Fibroblast of skin of right quadriceps (primary cell): ENCODE data around the gene FBXL22.
A peak's percentile ranks its signal among the peaks of the same experiment; 100 is the strongest.

Experiments used
- DNase-seq: peaks from one replicate; pipeline ENCODE4 v3.0.0-alpha.2; 2013

FBXL22 gene

DNA sequence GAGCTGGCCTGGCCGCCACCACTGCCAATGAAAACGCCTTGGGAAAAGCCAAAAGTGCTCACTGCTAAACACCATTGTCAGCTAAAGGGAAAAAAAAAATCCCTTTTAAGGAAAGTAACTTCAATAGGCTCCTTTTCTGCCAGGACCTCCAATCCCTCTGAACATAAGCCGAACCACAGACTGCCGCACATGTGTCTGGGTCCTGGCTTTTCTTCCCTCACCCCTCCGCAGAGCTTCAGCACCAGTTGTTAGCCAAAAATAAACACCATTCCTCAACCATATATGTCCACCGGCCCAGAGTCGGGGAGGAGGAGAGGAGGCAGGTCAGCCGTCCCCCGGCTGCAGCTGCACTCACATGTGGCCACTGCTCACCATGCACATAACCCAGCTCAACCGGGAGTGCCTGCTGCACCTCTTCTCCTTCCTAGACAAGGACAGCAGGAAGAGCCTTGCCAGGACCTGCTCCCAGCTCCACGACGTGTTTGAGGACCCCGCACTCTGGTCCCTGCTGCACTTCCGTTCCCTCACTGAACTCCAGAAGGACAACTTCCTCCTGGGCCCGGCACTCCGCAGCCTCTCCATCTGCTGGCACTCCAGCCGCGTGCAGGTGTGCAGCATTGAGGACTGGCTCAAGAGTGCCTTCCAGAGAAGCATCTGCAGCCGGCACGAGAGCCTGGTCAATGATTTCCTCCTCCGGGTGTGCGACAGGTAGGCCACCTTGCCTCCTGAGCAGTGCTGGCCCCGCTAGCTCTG lies at the start of gene FBXL22:
Gene FBXL22, plus strand, starts transcription at position 350 of the 753 bp plus-strand sequence. Its CDS starts 6 bp downstream, at position 356.
- DNase-seq, result peak; percentile 42

GRCh38 chr15:63551400-63551799 lies 45.8 kb upstream of the FBXL22 start:
- DNase-seq, result peak; percentile 35

GRCh38 chr15:63553388-63553791 lies 43.8 kb upstream of the FBXL22 start:
- peak; percentile 97 for DNase-seq

DNA sequence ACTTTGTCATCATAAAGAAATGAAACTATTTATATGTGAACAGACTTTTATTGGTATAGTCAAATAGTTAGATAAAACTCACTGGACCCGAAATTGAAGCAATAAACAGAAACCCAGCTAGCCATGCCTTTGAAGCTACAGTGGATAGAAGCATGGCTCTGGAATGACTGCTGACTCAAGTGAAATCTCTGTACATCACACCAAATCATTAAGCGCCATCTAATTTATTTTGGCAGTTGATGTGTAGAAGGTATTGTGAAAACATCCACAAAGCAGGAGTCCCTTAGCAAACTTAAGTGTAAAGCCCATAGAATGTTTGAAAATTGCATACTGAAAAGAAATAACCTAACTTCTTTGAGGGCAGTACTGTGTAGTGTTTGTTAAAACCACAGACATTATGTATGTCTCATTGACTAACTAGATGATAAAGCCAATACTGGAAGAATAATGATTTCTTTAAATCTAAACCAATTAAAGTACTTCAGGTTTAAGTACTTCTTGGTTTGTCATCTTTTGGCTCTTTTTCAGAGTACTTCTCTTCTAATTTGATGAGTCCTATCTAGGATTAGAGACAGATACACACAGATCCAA lies 42.8 kb upstream of the FBXL22 start:
- DNase-seq, result peak; percentile 24

DNA sequence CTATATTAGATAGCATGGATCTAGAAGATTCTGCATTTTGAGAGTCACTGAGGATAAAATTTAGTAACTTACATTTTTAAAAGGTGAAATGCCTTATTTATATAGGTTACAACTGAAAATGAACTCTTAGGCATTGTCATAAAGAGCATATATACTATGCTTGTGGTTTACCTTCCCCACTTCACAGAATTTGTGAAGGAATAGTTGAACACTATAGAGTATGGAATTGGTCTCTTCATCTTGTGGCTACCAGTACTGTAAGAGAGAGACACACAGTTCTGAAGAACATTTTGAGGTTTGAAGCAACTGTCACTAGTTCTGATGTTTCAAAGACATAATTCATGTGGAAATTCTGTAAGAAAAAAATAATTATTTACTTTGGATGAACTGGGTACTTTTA lies 41.7 kb upstream of the FBXL22 start:
- no peak for DNase-seq

- DNase-seq, result no peak
These were observed 40.9 kb upstream of the FBXL22 start for GRCh38 chr15:63556246-63556645.

- no peak for DNase-seq
These were observed 40.5 kb upstream of the FBXL22 start for GRCh38 chr15:63556736-63557135.

GRCh38 chr15:63559753-63560152 lies 37.4 kb upstream of the FBXL22 start:
- no peak for DNase-seq

DNA sequence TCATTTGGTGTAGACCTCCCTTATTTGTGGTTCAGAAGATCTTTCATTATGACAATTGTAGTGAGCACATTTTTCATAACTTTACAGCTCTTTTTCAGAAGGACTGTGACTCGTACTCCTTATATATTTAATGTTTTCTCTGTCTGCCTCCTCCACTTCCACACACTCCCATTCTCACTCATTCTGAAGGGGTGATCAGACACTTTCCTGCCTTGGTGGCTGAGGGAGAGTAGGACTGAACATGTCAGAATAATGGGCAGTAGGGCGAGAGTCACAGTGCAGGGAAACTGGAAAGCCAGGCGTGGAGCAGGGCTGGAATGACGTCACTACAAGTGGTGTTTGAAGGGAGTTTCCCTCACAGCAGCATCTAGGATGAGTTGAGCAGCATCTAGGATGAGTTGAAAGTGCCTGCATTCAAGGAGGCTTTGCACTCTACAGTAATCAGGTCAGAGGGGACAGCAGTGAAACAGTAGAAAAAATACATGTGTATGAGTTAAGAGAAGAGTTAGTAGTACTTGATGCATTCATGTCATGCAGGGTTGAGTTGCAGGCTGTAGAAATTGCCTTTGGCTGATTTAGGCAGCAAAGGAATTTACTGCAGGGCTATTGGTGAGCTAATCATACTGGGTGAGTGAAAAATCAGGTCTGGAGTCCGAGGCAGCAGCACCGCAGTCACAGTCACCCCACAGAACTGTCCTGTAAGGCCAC lies 36.3 kb upstream of the FBXL22 start:
- DNase-seq, result no peak

GRCh38 chr15:63564093-63564492 lies 33.1 kb upstream of the FBXL22 start:
- DNase-seq, result no peak

- DNase-seq, result no peak
These were observed 31.5 kb upstream of the FBXL22 start for GRCh38 chr15:63565536-63566186.

DNA sequence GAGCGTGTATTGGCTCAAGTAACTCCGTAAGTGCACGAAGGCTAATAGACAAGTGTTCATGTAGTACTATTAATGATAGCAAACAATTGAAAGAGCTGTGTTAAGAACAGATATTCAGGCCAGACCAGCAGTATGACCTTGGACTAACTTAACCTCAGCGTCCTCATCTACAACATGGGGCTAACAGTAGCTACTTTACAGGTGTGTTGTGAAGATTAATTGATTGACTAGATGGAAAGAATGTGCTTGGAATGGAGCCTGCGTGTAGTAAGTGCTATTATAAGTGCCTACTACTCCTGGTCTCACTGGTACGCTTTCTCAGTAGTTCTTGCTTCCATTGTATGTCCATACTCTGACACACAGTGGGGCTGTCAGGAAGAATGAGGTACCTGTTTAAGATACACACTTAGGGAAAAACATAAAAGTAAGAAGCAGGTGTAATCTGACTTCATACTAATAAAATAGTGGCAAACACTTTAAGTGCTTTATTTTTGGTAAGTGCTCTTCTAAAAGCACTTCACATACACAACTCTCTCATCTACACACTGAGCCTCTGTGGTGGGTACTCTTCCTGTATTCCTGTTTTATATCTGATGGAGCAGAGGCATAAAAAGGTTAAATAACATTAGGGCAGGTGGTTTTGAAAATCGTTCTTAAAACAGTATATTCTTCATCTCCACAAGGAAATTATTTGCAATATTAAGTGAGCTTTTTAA lies 24.3 kb upstream of the FBXL22 start:
- DNase-seq, result no peak

DNA sequence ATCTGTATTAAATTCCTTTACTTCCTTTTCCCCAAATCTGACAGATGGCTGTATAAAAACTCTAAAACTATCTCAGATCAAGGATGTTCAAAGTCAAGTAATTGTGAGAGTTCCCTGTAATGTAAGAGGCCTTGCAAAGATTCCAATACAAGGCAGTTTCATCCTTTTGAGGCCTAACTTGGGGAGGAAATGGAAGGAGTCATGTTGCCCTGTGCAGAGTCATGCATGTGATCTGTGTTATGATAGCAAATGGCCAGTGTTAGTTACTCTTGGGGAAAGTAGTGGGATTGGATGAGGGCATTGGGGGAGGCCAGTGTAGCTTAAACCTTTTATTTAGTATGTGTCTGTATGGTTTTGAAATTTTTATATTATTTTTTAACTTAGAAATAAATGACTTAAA lies 23.7 kb upstream of the FBXL22 start:
- no peak for DNase-seq

- DNase-seq, result no peak
These were observed 21.9 kb upstream of the FBXL22 start for GRCh38 chr15:63575312-63575711.

GRCh38 chr15:63576441-63576840 lies 20.7 kb upstream of the FBXL22 start:
- no peak for DNase-seq

GRCh38 chr15:63582179-63582578 lies 15.0 kb upstream of the FBXL22 start:
- DNase-seq, result no peak

DNA sequence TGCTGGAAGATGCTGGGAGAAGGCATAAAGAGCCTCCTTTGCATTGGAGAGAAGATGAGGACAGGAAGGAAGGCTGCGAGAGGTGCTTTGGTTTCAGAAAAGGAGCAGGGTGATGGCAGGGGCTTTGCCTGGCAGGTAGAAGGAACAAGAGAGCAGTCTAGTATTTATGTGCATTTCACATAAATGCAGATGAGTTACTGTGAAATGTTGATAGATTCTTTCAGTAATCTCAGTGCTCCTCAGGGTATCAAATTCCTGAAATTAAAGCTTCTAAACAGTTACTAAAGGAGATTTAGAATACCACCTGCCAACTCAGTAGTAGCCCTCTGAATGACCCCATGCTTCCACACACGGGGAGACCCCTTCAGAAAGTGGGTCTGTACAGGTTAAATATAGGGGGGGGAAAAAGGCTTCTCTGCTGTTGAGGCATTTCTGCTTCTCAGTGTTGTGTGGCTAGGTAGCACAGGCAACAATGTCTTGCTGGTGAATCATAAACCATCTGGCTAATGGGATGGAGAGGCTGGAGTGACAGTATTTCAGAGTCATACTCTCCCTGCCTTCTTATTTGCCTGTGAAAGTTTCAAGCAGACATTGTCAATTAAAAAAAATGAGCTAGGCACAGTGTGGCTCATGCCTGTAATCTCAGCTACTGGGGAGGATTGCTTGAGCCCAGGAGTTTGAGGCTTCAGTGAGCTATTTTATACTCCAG lies 14.3 kb upstream of the FBXL22 start:
- peak; percentile 83 for DNase-seq

DNA sequence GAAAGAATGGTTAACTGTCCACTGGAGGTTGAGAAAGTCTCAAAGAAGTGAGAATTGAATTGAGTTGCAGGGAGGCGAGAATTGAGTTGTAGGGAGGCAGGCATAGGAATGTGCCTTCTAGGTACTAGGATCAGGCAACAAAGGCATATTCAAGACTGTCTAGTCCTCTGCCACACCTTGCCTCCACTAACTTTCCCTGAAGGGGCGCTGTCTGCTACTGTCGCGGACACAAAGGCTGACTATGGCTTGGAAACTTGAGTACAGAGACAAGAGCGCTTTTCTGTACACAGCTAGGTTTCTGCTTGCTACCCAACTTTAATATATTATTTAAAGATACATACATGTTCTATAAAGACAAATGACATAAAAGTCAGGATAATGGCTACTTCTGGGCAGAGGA lies 10.4 kb upstream of the FBXL22 start:
- no peak for DNase-seq

GRCh38 chr15:63587527-63587926 lies 9.7 kb upstream of the FBXL22 start:
- peak; percentile 49 for DNase-seq

DNA sequence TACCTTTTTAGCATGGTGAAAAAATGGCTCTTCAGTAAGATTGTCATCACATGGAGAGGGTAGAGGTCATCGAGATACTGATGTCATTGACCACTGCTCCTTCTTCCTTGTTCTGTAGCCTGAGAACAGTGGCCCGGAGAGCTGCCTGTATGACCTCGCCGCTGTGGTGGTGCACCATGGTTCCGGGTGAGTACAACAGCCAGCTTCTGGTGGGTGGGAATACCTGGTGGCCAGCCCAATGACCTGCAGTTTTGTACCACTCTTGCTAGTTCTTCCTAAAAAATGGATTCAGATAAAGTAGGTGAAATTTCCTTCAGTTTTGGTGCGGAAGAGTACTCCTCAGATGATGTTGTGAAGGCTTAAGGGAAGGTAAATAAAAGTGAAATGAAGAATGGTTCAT lies 8.4 kb upstream of the FBXL22 start:
- DNase-seq, result no peak

DNA sequence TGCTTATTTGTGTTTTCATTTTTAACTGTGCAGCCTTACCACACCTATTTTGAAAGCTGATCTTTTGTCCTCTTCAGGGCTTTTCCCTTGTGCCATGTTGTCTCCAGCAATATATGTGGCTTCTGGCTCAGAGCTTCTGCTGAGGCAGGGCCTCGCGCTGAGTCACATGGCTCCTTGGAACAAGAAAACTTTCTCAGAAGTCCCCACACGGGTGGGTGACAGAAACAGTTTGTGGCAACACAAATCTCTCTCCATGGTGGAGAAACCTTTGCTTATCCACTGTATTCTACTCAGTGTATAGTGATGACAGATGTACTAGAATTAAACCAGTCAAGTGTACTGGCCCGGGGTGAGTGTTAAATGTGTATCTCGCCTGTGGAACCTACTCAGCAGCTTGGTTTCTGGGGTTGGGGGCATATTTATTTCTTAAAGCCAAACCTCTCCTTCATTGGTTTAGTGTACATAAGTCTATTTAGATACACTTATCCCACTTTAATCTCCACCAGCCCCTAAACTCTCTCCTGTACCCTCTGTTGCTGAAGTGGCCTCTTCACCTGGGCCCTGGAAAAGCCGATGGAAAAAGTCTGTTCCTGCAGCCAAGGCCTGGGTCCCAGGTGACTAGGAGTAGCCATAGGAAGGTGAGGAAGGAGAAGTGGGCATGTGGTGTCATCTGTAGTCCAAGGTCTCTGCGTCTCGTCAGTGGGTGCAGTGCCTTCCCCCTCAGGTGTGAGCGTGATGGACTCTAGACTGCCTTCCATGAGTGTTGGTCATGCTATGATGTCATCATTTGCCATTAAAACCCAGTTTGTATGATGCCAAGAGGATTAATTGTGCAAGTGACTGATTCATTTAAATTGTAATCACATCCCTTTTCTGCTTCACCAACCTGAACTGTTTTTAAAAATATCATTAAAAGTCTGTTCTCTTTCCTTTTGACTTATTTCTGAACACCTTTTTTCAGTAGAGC lies 3.2 kb upstream of the FBXL22 start:
- DNase-seq, result no peak
